NCI-H2196 (cell line): ENCODE data around the gene FOXJ1.

Experiments
- DNase-seq: peaks from one replicate; lab custom pipeline; 2025; ENCODE audit not compliant: unreplicated experiment; lab: John Stamatoyannopoulos, UW

Gene FOXJ1

GRCh38 chr17:76092526-76093413, 48.3 kb downstream of the FOXJ1 start:
- no peak for DNase-seq

- DNase-seq, result no peak
These were observed 49.3 kb downstream of the FOXJ1 start for GRCh38 chr17:76091526-76092286.

GRCh38 chr17:76090517-76091129, 50.4 kb downstream of the FOXJ1 start:
- no peak for DNase-seq

- DNase-seq, result no peak
These were observed 51.1 kb downstream of the FOXJ1 start for GRCh38 chr17:76089680-76090516.

- DNase-seq, result no peak
These were observed 52.0 kb downstream of the FOXJ1 start for GRCh38 chr17:76088868-76089576.

- no peak for DNase-seq
These were observed 52.8 kb downstream of the FOXJ1 start for GRCh38 chr17:76088041-76088867.

GRCh38 chr17:76087531-76087930, 53.5 kb downstream of the FOXJ1 start:
- no peak for DNase-seq

- DNase-seq, result no peak
These were observed 54.7 kb downstream of the FOXJ1 start for GRCh38 chr17:76086384-76086783.
